ENCODE data around the gene ARHGEF3. TPM values are rescaled to one million over a fixed set of nuclear protein-coding genes. Genes with fewer than 3 reads are reported as not detected.
A peak's percentile ranks its signal among the peaks of the same experiment; 100 is the strongest.
"Not testable (repeated sequence)": the region's sequence is repeated elsewhere in the genome, so short reads cannot be mapped to it uniquely, and the experiment has no call there.

The ARHGEF3 gene
- polyA plus RNA-seq, 3 donors, result 71.4 to 81.2 (median 77.9) TPM

DNA sequence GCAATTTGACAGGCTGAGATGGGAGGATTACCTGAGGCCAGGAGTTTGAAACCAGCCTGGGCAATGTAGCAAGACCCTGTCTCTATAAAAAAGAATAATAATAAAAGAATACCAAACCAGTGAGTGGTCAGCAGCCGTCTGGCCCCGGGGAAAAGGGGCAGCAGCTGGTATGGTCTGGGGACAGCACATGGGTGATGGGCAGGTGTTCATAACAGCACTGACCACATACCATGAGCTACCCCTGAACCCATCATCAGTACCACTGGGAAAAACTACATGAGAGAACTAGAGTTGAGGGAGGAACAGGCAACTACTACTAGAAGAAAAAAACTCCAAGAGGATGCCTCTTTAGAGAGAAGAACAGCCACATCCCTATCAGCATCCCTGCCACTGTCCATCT, 40.7 kb downstream of the ARHGEF3 start:
- DNase-seq (ENCODE audit: extremely low read depth in 1 of 11, low read depth in 9 of 11, low spot score in 4 of 11), result no peak

- no peak for DNase-seq (ENCODE audit: extremely low read depth in 1 of 11, low read depth in 9 of 11, low spot score in 4 of 11)
Measured at GRCh38 chr3:56759532-56759931, 42.2 kb downstream of the ARHGEF3 start.

GRCh38 chr3:56758539-56758981, 43.2 kb downstream of the ARHGEF3 start:
- DNase-seq (ENCODE audit: extremely low read depth in 1 of 11, low read depth in 9 of 11, low spot score in 4 of 11), result peak in 6 of 11 donors; percentile 28 to 82 (median 64)

GRCh38 chr3:56758042-56758441, 43.7 kb downstream of the ARHGEF3 start:
- not testable (repeated sequence) for DNase-seq (ENCODE audit: extremely low read depth in 1 of 11, low read depth in 9 of 11, low spot score in 4 of 11)

GRCh38 chr3:56754741-56755417, 46.9 kb downstream of the ARHGEF3 start:
- DNase-seq (ENCODE audit: extremely low read depth in 1 of 11, low read depth in 9 of 11, low spot score in 4 of 11), result peak in 2 of 11 donors; percentile 40 to 41

DNA sequence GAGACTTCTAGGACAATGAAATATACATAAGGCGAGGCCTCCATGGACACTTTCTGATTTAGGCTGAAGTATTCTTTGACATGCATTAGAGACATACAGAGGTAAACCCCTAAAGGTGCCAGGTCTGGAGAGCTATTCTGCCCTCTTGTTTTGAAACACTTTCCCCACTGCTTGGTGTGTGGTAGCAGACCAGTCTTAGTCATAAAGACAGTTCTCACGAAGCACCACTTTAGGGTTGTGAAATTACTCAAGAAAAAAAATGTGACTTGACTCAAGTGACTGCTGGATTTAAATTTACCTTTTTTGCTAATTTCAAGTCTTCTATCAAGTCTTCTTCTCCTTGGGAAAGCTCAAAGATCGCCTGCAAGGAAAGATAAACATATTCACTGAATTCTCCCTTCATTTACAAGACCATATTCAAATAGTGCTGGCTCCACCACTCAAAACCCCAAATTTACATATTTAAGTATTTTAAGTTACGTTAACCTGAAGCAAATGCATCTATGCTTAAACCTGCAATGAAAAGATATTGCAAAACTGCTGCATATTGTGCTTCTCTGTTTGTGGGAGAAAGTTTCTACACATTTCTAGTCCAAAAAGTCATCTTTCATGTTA, 48.4 kb downstream of the ARHGEF3 start:
- no peak for DNase-seq (ENCODE audit: extremely low read depth in 1 of 11, low read depth in 9 of 11, low spot score in 4 of 11)

GRCh38 chr3:56751056-56751707, 50.6 kb downstream of the ARHGEF3 start:
- DNase-seq (ENCODE audit: extremely low read depth in 1 of 11, low read depth in 9 of 11, low spot score in 4 of 11), result no peak

DNA sequence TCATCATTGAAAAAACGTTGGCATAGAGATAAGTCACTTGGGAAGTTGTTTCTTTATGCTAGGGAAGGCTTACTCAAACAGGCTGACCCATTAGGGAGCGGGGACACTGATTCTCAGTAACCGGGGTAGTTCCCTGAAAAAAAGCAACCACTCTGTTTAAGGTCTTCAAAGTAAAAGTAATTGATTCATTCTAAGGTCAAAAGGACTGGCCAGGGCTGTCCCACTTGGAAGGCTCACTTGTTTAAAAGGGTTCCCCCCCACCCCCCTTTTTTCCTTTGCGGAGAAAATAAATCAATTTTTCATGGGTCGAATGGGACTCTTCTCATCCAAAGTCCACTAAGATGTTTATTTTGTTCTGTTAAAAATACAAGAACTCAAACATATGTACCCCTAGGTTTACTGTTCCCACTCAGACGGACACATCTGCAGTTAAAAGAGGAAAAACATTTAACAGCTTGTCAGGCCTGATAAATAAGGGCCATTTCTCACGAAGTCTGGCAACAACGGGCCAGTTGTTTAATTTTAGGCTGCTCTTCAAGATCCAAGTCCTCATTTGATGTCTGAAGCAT, 53.0 kb downstream of the ARHGEF3 start:
- peak in 4 of 11 donors; percentile 26 to 57 (median 39) for DNase-seq (ENCODE audit: extremely low read depth in 1 of 11, low read depth in 9 of 11, low spot score in 4 of 11)

DNA sequence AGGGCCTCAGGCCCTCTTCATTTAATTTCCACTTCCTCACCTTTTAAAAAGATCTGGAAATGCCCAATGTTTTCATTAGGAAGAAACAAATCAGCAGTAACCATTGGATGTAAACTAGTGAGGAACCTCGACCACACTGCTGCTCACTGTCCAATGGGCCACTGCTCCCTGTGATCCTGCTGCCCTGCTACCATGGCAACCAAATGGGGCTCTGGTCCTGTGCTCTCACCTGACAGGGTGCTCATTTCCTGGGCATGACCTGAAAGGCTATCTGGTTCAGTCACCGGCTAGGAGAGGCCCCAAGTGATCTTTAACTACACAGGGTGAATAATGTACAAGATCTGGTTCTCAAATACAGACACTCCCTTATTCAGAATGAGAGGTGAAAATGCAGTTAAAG, 54.6 kb downstream of the ARHGEF3 start:
- no peak for DNase-seq (ENCODE audit: extremely low read depth in 1 of 11, low read depth in 9 of 11, low spot score in 4 of 11)

- DNase-seq (ENCODE audit: extremely low read depth in 1 of 11, low read depth in 9 of 11, low spot score in 4 of 11), result no peak
Measured at GRCh38 chr3:56744016-56744415, 57.7 kb downstream of the ARHGEF3 start.

DNA sequence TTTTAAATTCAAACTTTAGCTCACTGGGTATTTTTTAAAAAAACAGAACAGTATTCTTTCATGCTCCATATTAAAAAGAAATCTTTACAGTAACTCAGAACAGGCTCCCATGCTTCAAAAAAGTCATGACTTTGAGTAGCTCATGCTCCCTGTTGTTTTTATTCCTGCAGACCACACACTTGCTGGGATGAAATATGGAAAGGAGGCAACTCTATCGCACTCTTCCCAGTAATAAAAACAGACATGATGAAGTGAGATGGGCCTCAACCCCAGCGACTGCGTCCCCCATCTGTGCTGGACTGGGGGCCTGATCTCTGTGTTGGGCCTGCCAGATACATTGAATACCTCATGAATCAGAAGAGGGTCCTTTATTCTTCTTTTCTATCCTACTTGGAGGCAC, 58.9 kb downstream of the ARHGEF3 start:
- no peak for DNase-seq (ENCODE audit: extremely low read depth in 1 of 11, low read depth in 9 of 11, low spot score in 4 of 11)

- no peak for DNase-seq (ENCODE audit: extremely low read depth in 1 of 11, low read depth in 9 of 11, low spot score in 4 of 11)
Measured at GRCh38 chr3:56739036-56739435, 62.7 kb downstream of the ARHGEF3 start.

GRCh38 chr3:56737006-56737405, 64.7 kb downstream of the ARHGEF3 start:
- no peak for DNase-seq (ENCODE audit: extremely low read depth in 1 of 11, low read depth in 9 of 11, low spot score in 4 of 11)

GRCh38 chr3:56732109-56732508, 69.6 kb downstream of the ARHGEF3 start:
- no peak for DNase-seq (ENCODE audit: extremely low read depth in 1 of 11, low read depth in 9 of 11, low spot score in 4 of 11)

GRCh38 chr3:56725175-56725574, 76.6 kb downstream of the ARHGEF3 start:
- no peak for DNase-seq (ENCODE audit: extremely low read depth in 1 of 11, low read depth in 9 of 11, low spot score in 4 of 11)

DNA sequence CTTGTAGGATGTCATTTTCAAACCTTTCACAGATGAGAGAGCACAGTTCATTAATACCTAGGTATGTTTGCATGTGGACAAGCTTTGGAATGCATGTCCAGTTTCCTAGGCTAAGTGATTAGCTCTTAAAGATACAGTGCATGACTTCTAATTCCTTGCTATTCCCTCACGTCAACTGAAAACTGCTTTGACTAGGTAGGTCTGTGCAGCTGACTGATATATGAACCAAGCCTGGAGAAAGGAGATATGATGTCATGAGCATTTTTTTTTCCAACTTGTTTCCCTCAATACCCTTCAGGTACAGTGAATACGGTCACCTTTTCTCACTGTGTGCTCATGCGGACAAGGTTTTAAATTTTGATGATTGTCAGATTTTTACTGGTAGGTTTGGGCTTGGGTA, 77.1 kb downstream of the ARHGEF3 start:
- DNase-seq (ENCODE audit: extremely low read depth in 1 of 11, low read depth in 9 of 11, low spot score in 4 of 11), result peak in 7 of 11 donors; percentile 23 to 71 (median 48)

DNA sequence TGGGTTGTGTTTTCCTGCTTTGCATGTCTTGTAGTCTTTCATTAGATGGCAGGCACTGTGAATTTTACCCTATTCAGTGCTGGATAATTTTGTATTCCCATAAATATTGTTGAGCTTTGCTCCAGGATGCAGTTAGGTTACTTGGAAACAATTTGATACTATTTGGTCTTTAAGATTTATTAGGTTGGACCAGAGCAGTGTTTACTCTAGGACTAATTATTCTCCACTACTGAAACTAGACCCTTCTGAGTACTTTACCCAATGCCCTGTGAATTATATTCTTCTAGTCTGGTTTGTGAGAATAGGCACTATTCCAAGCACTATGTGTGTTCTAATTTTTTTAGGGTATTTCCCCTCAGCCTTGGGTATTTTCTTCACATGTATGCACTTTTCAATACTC, 80.9 kb downstream of the ARHGEF3 start:
- peak in 6 of 11 donors; percentile 9 to 61 (median 28) for DNase-seq (ENCODE audit: extremely low read depth in 1 of 11, low read depth in 9 of 11, low spot score in 4 of 11)

DNA sequence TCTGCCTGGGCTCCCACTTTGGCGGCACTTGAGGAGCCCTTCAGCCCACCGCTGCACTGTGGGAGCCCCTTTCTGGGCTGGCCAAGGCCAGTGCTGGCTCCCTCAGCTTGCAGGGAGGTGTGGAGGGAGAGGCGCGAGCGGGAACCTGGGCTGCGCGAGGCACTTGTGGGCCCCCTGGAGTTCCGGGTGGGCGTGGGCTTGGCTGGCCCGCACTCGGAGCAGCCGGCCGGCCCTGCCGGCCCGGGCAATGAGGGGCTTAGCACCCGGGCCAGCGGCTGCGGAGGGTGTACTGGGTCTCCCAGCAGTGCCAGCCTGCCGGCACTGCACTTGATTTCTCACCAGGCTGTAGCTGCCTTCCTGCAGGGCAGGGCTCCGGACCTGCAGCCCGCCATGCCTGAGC, 82.9 kb downstream of the ARHGEF3 start:
- DNase-seq (ENCODE audit: extremely low read depth in 1 of 11, low read depth in 9 of 11, low spot score in 4 of 11), result not testable (repeated sequence)

DNA sequence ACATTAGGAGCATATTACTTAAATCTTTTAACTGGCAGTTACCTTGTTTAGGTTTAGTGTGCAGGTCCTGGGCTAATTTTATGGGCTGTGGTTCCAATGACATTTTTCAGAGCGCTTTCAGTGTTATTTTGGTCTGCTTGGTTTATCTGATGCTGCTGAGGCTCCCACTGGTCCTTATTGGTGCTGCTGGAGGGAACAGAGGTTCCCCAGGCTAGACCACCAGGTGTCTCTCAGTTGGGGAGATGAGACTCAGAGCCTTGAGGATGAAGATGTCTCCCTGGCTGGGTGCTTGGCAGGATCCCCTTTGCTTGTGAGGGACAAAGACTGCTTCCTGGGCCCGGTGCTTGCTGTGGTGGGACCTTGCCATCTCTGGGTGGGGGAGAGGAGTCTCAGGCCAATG, 90.4 kb downstream of the ARHGEF3 start:
- no peak for DNase-seq (ENCODE audit: extremely low read depth in 1 of 11, low read depth in 9 of 11, low spot score in 4 of 11)

- DNase-seq (ENCODE audit: extremely low read depth in 1 of 11, low read depth in 9 of 11, low spot score in 4 of 11), result not testable (repeated sequence)
Measured at GRCh38 chr3:56707412-56707811, 94.3 kb downstream of the ARHGEF3 start.

All from renal cortex interstitium (tissue), 11 donors.